GF-D8 (cell line): Measurements from ENCODE around the gene LINC01488.

Experiments used
- DNase-seq: peaks from one replicate; lab custom pipeline; 2025; lab: John Stamatoyannopoulos, UW

LINC01488 gene

DNA sequence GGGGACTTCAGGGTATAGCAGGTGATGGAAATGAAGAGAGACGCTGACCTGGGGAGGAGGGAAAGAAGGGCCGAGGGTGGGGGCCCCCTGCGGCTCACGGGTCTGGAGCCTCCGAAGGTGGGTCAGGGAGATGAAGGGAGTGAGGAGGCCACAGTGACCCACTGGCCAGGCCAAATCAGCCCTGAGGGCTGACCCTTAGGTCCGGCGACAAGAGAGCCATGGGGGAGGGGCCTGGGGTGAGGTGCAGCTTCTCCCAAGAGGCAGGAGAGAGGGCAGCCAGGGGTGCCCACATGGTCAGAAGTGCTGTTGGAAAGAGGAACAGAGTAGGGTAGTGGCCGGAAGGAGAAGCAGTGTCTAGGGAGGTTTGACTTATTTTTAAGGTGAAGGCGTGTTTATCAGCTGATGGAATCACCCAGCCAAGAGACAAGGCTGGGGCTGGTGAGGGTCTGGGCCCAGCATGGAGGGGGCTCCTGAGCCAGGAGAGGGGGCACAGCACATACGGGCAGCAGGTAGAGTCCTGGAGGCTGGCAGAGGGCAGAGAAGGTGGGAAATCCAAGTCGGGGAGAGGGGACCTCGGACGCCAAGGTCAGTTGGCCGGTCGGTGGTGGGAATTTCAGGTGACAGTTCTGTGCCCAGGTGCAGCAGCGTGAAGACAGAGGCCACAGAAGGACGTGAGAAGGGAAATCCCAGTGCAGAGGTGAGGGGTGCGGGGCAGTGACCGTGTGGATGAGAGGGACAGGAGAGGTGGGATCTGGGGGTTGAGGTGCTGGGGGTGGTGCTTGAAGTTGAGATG is 49.0 kb downstream of the LINC01488 start:
- peak; percentile 43 for DNase-seq

DNA sequence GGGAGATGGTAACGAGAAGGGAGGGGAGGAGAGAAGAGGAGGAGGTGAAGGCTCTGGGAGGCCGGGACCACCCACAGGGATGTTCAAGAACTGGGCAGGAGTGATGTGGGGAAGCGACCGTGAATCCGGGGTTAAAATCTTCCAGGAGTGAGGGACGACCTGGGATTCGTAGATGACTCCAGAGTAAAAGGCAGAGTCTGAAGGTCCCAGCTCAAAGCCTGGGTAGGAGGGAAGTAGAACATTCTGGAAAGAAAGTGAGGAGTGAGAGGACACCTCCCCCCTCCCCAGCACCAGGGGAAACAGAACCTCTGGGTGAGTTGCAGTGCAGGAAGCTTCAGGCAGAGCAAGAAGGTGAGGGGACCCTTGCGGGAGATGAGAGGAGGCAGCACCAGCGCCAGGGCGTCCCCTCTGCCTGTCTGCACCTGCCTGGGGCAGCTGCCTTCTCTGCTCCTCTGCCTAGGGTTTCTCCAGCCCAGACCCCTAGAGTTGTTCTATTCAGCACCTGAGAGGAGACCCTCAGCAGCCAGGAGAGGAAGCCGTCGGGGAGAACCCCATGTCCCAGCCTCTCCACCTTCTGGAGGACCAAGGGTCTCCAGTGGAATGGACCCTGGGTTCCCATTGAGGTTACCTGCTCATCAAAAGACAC is 49.7 kb downstream of the LINC01488 start:
- no peak for DNase-seq

DNA sequence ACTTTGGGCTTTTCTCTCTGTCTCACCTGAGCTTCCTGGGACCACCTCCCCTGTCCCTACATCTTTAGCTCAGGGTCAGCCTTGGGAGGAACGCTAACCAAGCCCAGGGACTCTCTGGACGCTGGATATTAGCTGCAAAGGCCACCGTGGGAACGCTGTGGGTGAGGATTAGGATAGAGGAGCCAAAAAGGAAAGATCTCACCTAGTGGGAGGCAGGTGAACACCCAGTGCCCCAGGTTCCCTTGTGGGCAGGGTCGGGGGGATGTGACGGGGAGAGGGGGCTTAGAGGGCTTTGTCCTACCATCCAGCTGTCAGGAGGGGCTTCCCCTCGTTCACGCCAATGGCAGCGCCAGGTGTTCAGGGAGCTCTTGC is 50.2 kb downstream of the LINC01488 start:
- DNase-seq = no peak

DNA sequence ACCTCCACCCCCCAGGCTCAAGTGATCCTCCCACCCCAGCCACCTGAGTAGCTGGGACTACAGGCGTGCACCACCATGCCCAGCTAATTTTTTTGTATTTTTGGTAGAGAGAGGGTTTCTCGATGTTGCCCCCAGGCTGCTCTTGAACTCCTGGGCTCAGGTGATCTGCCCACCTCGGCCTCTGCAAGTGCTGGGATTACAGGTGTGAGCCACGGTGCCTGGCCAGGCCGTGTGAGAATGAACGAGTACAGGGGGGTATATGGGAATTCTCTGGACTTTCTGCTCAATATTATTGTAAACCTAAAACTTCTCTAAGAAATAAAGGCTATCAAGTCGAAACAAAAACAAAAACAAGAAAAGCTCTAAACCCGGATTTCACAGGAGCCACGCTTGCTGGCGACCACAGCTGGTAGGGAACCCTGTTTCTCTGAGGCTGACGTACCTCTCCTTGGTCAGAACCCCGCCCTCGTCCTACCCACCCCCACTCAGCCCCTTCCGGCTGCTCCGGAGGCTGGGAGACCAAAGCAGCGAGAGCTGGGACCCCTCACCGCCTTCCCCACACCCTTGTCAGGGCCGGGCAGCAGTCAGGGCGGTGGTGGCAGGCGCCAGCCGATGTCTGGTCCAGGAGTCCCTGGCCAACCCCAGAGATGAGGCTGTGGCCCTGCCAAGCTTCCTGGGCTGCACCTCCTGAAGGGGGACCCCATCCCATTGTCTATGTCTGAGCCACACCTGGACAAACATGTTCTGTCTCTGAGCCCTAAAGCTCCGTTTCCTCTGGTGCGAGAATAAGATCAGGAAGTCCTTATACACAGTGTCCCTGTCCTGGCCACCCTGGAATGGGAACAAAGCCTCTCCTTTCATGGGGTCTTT is 52.1 kb downstream of the LINC01488 start:
- DNase-seq = no peak

DNA sequence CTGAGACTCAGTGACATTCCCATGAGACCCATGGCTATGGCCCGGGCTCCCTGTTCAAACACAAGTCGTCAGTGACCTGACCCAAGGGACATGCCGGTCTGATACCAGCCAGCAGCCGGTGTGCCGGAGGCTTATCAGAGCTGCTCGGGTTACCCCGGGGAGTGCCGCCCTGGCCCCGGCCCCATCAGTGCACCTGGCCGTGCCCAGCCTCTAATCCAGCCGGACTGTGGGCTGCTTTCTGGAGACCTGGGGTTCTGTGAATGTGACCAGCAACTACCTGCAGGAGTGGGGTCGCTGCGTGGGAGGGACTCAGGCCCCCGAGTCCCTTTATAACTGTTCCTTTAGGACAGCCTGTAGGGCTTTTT is 52.7 kb downstream of the LINC01488 start:
- DNase-seq = no peak

DNA sequence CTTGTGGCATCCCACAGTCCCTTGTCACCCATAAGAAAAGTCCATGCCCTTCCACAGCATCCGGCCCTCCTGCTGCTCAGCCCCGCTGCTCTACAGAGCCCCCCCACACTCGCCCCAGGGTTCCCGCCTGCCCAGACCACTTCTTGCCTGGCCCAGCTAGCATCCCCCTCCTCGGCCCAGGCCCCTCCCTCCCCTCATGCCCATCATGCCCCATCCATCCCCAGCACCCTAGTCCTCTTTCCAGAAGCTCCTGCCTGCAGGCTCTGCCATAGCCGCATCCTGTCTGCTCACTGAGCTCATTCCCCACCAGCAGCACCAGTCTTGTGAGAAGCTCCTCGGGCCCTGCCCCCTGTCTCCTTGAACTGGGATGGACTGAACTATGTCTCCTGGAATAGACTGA is 54.4 kb downstream of the LINC01488 start:
- no peak for DNase-seq

DNA sequence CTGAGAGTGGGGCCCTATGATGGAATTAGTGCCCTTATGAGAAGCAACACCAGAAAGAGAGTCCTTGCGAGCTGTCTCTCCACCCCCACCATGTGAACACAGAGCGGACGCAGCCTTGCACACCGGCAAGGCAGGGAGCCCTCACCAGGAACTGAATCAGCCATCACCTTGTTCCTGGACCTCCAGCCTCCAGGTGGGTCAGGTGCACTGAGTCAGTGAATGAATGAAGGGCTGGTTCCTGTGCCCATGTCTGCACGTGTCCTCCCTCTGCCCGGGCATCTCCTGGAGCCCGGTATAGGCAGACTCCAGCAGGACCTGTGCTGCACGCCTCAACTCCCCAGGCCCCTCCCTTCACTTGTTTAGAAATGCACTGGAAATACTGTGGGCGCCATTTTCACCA is 54.9 kb downstream of the LINC01488 start:
- DNase-seq = no peak

DNA sequence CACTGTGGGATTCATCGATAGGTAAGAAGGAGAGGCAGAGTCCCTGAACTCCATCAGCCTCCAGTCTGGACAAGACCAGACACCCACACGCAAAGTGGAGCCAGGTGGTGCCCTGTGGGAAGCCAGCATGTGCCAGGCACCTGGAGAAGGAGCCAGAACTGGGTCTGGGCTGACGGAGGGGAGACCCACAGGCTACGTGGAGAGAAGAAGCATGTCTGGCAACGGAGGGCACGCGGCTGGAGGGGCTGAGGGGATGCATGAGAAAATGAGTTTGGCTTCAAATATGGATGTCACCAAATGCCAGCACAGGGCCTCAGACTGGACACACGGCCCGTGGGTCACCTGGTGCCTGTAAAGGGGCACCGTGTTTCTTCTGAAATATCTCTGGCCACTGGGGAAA is 55.7 kb downstream of the LINC01488 start:
- DNase-seq = no peak

DNA sequence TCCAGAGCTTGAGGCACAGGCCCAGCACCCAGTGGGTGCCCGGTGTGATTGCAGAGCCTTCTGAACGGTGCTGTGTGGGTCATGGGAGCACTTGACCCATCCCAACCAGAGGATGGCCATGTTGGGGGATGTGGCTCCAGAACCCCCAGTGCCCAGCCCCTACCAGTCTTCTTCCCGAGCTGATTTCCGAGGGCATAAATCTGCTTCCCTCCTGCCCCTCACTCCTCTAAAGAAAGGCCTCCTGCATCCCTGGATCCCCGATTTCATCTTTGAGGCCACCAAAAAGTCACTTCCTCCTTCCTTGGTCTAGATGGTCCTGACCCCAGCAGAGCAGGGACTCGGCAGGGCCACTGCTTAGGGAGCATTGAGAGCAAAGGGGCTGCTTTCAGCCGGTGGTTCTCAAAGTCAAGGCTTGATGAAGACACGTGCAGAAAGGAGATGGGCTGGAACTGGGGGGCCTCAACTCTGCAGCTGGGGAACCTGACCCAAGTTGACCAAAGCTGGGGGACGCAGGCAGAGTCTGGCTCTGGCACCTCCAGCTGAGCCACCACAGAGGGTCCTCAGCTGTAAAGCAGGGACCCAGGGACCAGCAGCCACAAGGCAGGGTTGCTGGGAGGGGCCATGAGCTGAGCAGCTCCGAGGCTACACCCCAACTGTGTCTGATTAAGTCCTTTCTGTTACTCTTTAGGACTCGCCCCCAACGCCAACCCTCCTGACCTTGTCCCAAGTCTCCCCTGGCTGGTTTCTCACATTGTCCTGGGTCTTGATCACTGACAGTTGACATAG is 56.6 kb downstream of the LINC01488 start:
- DNase-seq = no peak

DNA sequence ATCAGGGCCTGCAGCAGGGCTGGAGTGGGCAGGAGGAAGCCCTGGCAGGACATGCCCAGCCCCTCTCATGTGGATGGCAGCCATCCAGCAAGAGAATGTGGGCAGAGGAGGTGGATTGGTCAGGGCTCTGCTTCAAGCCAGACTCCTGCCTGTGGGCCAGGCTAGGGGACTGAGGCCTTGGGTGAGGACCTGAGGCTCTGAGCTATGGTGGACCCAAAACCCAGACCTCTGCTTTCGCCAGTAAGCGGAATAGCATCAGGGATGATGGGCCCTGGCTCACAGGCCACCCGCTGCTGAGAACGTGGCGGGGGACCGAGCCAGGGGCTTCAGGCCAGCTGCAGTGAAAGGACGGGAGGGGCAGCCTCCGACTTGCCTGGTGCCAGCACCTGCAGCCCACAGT is 57.4 kb downstream of the LINC01488 start:
- no peak for DNase-seq

DNA sequence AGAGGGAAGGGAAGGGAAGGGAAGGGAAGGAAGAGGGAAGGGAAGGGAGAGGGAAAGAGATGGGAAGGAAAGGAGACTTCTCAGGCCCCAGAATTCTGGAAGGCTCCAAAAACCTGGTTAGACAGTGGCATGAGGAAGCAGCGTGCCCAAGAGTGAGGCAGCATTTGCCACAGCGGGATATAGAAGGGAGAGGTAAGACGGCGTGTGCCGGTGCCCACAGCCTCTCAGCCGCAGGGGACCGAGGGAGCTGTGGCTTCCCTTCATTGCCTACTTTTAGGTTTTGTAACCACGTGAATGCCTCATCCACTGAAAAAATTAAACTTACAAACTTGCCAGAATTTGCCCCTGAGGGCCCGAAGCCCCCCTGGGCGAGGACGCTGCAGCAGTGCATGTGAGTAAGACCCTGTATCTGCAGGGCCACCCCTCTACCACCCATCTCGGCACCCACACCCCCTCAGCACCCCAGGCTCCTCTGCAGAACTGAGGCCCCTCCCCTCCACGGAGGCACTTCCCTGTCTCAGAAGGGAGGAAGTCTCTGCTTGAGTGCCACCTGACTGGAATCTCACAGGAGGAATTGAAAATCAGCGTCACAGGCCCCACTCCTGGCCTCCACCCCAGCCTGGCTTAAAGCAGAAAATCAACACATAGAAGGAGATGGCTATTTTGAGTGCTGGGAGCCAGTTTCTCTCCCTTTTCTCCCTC is 58.1 kb downstream of the LINC01488 start:
- DNase-seq = no peak

DNA sequence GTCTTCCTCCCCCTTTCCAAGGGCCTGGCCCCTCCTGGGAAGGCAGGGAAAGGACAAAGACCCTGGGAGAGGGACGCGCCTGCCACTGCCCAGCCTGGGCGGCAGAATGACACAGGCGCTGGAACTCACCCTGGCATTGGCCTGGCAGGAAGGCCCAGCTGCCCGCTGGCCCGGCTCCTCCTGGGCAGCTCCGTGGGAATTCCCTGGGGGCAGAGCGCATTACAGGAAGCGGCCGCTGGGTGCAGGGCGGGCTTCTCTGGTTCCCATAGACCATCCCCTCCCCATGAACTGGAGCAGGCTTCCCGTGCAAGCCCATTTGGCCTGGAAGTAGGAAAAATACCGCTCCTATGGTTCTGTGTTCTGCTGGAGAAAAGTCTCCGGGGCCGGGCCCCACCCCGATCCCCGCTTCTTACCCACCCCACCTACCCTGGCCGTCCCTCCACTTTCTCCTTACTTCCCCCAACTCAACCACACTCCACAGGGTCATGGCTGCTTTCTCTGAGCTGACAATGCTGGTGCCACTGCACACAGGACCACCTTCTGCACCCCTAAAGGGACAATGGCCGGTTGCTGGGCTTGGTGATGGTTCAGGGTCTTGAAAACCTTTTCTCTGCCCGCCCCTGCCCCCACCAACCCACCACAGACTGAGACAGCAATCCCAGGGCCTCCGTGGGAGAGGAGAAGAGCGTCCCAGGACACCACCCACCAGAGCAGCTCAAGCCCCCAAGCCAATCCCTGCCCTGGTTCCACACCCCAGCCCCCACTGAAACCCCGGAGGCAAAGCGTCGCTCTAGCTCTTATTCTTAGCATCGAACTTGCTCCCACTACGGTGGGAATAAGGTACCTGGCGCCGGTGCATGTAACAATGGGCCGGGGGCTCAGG is 58.9 kb downstream of the LINC01488 start:
- DNase-seq = no peak

DNA sequence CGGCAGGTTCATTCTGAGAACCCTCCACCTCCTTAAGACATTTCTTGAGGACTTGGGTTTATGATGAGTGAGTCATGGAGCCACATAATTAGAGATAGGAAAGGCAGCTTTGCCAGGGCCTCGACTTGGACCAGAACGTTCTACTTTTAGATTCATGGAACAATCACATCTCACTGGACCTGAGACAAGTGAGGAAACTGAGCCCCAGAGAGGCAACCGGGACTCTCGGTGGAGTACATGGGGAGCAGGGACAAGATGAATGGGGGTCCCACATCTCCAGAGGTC is 59.5 kb downstream of the LINC01488 start:
- no peak for DNase-seq

DNA sequence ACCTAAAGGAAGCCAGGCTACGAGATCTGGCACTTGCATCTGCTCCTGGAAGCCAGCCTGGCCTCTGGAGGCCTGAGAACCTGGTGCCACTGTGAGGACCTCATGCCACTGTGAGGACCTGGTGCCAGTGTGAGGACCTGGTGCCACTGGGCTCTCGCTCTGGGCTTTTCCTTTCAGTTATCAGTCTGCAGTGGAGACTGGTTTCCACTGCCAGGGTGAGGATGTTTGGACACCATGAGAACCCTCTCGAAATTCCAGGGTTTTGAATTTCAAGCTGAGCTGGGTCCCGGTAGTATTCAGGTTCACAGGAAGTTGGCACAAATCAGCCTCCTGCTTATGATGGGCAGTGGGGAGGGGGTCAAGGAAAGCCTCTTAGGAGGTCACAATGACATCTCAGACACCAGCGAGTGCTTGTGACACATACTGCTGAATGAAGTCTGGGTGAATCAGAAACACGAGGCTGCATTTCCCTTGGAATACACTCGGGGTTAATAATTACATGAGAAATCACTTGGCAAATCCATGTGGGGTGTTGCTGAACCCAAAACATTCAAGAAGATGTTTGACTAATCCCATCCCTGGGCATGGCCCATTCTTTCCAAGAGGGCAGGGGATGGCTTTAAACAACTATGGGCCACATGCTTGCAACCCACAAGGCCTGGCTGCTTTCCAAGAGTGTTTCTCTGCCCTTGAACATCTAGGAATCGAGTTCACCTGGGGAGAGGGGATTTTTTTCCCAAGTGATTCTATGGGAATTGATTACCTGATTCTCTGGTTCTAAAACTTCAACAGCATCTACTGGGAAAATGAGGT is 60.2 kb downstream of the LINC01488 start:
- DNase-seq = no peak

DNA sequence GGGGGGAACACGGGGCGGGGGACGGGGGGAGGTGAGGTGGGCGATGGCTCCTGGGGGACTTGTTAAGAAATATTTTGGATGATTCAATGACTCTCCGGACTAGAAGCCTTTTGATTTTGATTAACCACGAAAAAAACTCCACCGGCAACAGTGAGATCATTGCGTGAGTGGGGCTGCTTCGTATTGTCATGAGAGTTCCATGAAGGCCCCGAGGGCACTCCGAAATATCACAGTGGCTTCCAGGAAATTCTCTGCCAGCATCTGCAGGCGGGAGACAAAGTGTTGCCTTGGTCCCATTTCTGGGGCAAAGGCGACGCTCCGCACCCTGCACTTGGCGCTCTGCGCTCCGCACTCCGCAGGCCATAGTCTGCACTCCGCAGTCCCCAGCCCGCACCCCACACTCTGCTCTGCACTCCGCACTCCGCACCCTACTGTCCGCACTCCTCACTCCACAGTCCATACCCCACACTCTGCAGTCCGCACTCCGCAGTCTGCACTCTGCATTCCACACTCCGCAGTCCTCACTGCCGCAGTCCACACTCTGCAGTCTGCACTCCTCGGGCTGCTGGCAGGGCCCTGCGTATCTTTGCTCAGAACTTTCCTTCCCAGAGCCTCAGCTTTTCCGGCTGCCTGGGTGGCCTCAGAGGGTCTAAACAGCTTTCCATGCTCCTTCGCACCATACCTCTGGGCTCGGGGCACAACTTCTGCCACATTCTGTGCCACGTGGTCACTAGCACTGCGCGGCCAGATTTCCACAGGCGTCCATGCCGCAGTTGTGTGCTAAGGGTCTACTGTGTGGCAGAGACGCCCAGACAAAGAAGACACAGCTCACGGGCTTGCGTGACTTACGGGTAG is 61.1 kb downstream of the LINC01488 start:
- DNase-seq = no peak
